ENCODE data around the gene WBP2. TPM values are rescaled to one million over a fixed set of nuclear protein-coding genes. Genes with fewer than 3 reads are reported as not detected.
A peak's percentile ranks its signal among the peaks of the same experiment; 100 is the strongest.

WBP2 gene
- total and polyA plus RNA-seq, 2 of the 13 experiments (the other 11 are each of a cell fraction or from before 2014, with no cell fraction given) = 29.2 to 29.5 TPM

GRCh38 chr17:75891022-75891604, 36.0 kb upstream of the WBP2 start:
- CTCF ChIA-PET (ENCODE audit: low intra/inter-chr PET ratio, low total read pairs) = interaction anchor here (1.5 kb wide), 1 partner anchor 15 kb away, joined by 4 read pairs; no protein-coding TSS in a partner anchor
- no peak for TF ChIP-seq ZSCAN31 (CRISPR knock-in tag; IDR thresholded peaks at IDR 0.05; ENCODE audit: low read depth)
- no peak for TF ChIP-seq TCF12 (IDR thresholded peaks at IDR 0.05)
- TF ChIP-seq TCF12 (CRISPR knock-in tag; IDR thresholded peaks at IDR 0.05) = peak; percentile 25; the same call in 1 of the 2 replicates
- no peak for TF ChIP-seq HNF1A (IDR thresholded peaks at IDR 0.05; ENCODE audit: low read depth)
- TF ChIP-seq HNF1A (CRISPR knock-in tag; IDR thresholded peaks at IDR 0.05; ENCODE audit: borderline replicate concordance) = no peak
- TF ChIP-seq PRPF4 (IDR thresholded peaks at IDR 0.05; ENCODE audit: low read depth, low read length, poor library complexity, severe bottlenecking) = peak; percentile 74
- TF ChIP-seq JUNB (CRISPR knock-in tag; IDR thresholded peaks at IDR 0.05; ENCODE audit: borderline replicate concordance) = 0 out of 2 replicates have a peak, but pooled peaks have one; percentile 37
- no peak for TF ChIP-seq ZNF230 (CRISPR knock-in tag; IDR thresholded peaks at IDR 0.05)
- 0 out of 2 replicates have a peak, but pooled peaks have one; percentile 31 for TF ChIP-seq ZBTB2 (CRISPR knock-in tag; IDR thresholded peaks at IDR 0.05; ENCODE audit: low read depth)
- TF ChIP-seq ZBTB4 (CRISPR knock-in tag; IDR thresholded peaks at IDR 0.05; ENCODE audit: borderline replicate concordance) = peak; percentile 100; the same call in 1 of the 2 replicates
- peak; percentile 88; the same call in 1 of the 2 replicates for TF ChIP-seq HNRNPL (IDR thresholded peaks at IDR 0.05; ENCODE audit: low read depth, low read length)
- TF ChIP-seq PCBP1 (IDR thresholded peaks at IDR 0.05; ENCODE audit: borderline replicate concordance, low read depth, low read length) = 0 out of 2 replicates have a peak, but pooled peaks have one; percentile 16
- TF ChIP-seq ZNF543 (CRISPR knock-in tag; IDR thresholded peaks at IDR 0.05) = no peak
- no peak for TF ChIP-seq ZSCAN9 (CRISPR knock-in tag; IDR thresholded peaks at IDR 0.05; ENCODE audit: borderline replicate concordance)
- TF ChIP-seq EED (CRISPR knock-in tag; IDR thresholded peaks at IDR 0.05) = peak; percentile 92; the same call in 1 of the 2 replicates

More at GRCh38 chr17:75891022-75891604, 36.0 kb upstream of the WBP2 start:
- intact Hi-C loops (cut with micrococcal nuclease; ENCODE audit: unreplicated experiment) (loop anchor here (1.0 to 5.0 kb wide), 2 partner anchors 15 to 34 kb away; partner anchors contain the start of gene WBP2), in situ Hi-C loops (cut with HindIII; ENCODE audit: extremely low pct_ligation_motif_present, low pct_unique_long_range_greater_than_20kb) (no loop called here)
- H4K20me1 ChIP-seq (ENCODE audit: insufficient read depth, low read length) = no peaks in the 10 kb centered on the region
- POLR2A ChIA-PET = interaction anchor here (1.5 to 12.9 kb wide), 11 partner anchors 10 to 112 kb away, joined by 4 to 423 read pairs (median 19); partner anchors contain the start of genes ACOX1, MRPL38, TEN1 and TRIM47
- H3K9me3 ChIP-seq (ENCODE audit: low read length) = no peaks in the 10 kb centered on the region
- DNase-seq (ENCODE audit: low spot score) (peak; percentile 58), ATAC-seq (no peak), FAIRE-seq (no peak)
- 73% methylated on average over 23 of the region's 31 CpGs for WGBS (ENCODE audit: low lambda C conversion rate)
- peak overlapping the region; percentile 91 for H3K4me2 ChIP-seq (ENCODE audit: low read depth, low read length)
- H3K27me3 ChIP-seq (ENCODE audit: control insufficient read depth in 1 of 2, insufficient read depth in 2 of 2, low read length in 2 of 2) = no peaks in the 10 kb centered on the region
- peaks cover 10% of the 10 kb centered on the region for H3K79me2 ChIP-seq (ENCODE audit: insufficient read depth, low read length)
- BruUV-seq (replicated peaks) = TSS peak; percentile 6
- peak overlapping the region; percentile 64 for H3K27ac ChIP-seq (ENCODE audit: extremely low read length, insufficient read depth, low read length)
- no peaks in the 10 kb centered on the region for H3K36me3 ChIP-seq (replicated peaks in 1 of 2; ENCODE audit: control insufficient read depth in 1 of 2, insufficient read depth in 2 of 2, low read length in 2 of 2)
- peak overlapping the region in 2 of 3 experiments; percentile 51 to 83; a peak in 3 of 6 replicates for H3K4me3 ChIP-seq (replicated peaks in 1 of 3; ENCODE audit: insufficient read depth in 1 of 3, low read depth in 2 of 3, low read length in 3 of 3)
- no peak overlapping the region for H2AFZ ChIP-seq (ENCODE audit: low read length)
- peaks cover 61% of the 10 kb centered on the region for H3K4me1 ChIP-seq (ENCODE audit: insufficient read depth, low read length)
- H3K9ac ChIP-seq (ENCODE audit: insufficient read depth, low read depth, low read length) = peak overlapping the region; percentile 71

Measured in HepG2 (cell line).